Measurements from ENCODE around the gene MYH9. TPM values are rescaled to one million over a fixed set of nuclear protein-coding genes. Genes with fewer than 3 reads are reported as not detected.

Gene MYH9
- total RNA-seq = 1,033 and 1,337 TPM in 2 replicates

DNA sequence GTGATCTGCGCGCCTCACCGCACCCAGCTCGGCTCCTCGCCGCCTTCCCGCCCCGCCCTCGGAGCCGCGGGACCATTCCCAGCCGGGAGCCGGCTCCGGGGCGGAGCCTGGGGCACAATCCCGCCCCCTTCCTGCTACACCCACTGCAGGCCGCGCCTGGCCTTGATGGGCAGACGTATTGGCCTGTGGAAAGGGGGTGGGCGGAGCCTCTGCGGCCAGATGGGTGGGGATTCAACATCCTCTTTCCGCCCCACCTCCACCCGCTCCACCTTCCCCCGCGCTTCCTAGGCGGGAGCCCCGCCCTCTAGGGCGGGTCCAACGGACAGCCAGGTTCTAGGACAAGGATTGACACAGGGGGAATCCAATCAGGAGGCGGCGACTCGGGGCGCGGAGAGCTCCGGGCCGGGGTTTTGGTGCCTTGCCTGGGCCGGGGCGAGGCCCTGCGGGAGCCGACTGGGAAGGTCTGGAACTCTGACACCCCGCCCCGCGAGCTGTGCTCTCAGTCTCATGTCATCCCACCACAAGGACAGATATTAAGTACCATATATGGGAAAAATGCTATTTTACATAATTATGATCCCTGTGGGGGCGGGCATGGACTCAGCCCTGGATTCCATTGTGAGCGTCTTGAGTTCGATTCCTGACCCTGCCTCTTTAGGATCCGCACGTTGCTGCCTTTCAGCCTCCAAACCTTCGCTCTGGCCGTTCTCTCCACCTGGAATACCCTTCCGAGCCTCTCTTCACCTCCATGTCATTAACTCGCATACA, at the start of gene MYH9:
Gene MYH9, minus strand, starts transcription at position 9 of the 768 bp plus-strand sequence. CDS start 38,731 bp downstream, outside the sequence.

DNA sequence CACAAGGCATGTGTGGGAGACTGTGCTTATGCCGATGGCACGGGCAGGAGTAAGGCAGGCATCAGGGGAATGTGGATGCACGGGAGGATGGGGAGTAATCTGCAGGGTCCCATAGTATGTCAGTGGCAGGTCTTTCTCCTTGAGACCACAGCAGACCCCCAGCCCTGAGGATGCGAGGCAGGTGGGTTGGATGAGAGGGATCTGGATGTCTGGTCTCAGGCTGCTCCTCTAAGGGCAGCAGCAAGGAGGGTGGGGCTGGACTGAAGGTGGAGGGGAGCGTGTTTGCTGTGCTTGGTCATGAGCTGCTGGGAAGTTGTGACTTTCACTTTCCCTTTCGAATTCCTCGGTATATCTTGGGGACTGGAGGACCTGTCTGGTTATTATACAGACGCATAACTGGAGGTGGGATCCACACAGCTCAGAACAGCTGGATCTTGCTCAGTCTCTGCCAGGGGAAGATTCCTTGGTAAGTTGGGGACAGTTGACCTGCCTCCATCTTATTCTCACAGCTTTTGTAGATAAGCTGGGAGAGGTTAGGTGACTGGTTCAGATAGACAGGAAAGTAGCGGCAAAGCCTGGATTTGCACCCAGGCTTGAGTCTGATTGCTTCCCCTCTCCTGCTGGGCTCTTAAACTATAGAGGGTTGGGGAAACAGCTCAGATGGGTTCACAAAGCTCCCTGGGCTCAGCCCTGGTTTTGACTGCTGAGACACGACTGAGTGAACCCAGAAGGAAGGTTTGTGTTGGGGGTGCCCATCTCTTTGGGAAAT, 134.8 kb downstream of the MYH9 start, which contains the start of gene APOL1:
Gene APOL1, plus strand, starts transcription at position 380 of the 769 bp plus-strand sequence. CDS start 1,823 bp downstream, outside the sequence.

DNA sequence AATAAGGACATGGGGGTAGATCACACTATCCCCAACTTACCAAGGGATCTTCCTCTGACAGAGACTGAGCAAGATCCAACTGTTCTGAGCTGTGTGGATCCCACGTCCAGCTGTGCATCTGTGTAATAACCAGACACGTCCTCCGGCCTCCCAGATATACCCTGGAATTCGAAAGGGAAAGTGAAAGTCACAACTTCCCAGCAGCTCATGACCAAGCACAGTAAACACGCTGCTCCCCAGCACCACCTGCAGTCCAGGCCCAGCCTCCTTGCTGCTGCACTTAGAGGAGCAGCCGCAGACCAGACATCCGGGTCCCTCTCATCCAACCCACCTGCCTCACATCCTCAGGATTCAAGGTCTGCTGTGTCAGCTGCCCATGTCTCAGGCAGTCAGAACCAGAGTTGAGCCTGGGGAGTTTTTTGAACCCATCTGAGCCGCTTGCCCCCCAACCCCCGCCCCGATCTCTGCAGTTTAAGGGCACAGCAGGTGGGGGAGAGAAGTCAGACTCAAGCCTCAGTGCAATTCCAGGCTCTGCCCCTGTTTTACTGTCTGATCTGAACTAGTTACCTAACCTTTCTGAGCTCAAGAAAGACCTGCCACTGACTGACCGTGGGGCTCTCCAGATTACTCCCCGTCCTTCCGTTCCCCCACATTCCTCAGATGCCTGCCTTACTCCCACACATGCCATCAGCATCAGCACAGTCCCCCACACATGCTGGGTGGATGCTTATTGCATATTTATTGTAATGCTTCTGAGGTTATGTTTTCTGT, 148.2 kb downstream of the MYH9 start, which contains the start of gene APOL2:
Gene APOL2, minus strand, starts transcription at position 127 of the 771 bp plus-strand sequence. CDS start 6,365 bp downstream, outside the sequence.

Small RNA genes within 50 kb of the gene (small RNA-seq; reads per million reads assigned to genes)
- not detected for gene MIR6819 (ENCODE audit: low replicate concordance)

Other genes with a start within 250 kb of the MYH9 start
- gene APOL3, start 227.2 kb downstream of the MYH9 start, total RNA-seq = 11.6 and 11.9 TPM in 2 replicates
- under 0.01 and 0.44 TPM in 2 replicates for gene APOL4, start 186.2 kb downstream of the MYH9 start, total RNA-seq
- 51.0 and 62.9 TPM in 2 replicates for gene APOL2, start 148.4 kb downstream of the MYH9 start, total RNA-seq
- gene APOL1, start 134.8 kb downstream of the MYH9 start, total RNA-seq = 9.3 and 31.3 TPM in 2 replicates
- 34.5 and 42.7 TPM in 2 replicates for gene TXN2, start 93.7 kb upstream of the MYH9 start, total RNA-seq
- 10.1 and 18.8 TPM in 2 replicates for gene FOXRED2, start 119.1 kb upstream of the MYH9 start, total RNA-seq
- gene EIF3D, start 141.2 kb upstream of the MYH9 start, total RNA-seq = 417 and 551 TPM in 2 replicates

All from placental pericyte (primary cell).